PC-9 (cell line): ENCODE results near the gene CCDC63. TPM values are rescaled to one million over a fixed set of nuclear protein-coding genes. Genes with fewer than 3 reads are reported as not detected.
"Not testable (repeated sequence)": the region's sequence is repeated elsewhere in the genome, so short reads cannot be mapped to it uniquely, and the experiment has no call there.

ENCODE experiments used
- BruUV-seq: library from RNA; stranded (reverse); fragments of 400-500 nt; replicated peaks from 2 replicates; lab custom pipeline; 2021; lab: Mats Ljungman, UMichigan
- CTCF ChIA-PET: fragments of 300-600 bp; sonication (Branson Sonifier 250); formaldehyde crosslinking; loops from one replicate; lab custom pipeline; 2022; ENCODE audit warnings: antibody characterized with exemption; lab: Charles Lee
- POLR2A ChIA-PET: fragments of 300-600 bp; sonication (Branson Sonifier 250); formaldehyde crosslinking; loops from one replicate; lab custom pipeline; 2022; ENCODE audit warnings: antibody characterized with exemption; ENCODE audit not compliant: unreplicated experiment; lab: Charles Lee
- DNase-seq, 2 experiments: peaks; one replicate each; pipeline versions ENCODE4 v3.0.0 to v3.0.0-alpha.2; 2015 to 2022; ENCODE audit warnings: mixed read lengths in 1 of 2
- H2AFZ ChIP-seq: fragments of 200-600 bp; sonication (generic); 2 replicates; pipeline ENCODE4 v1.8.1; 2017; ENCODE audit warnings: antibody characterized with exemption
- H3F3A ChIP-seq: fragments of 200-600 bp; sonication (generic); 2 replicates; pipeline ENCODE4 v1.8.1; 2017; ENCODE audit warnings: antibody characterized with exemption, mild to moderate bottlenecking, low read depth; ENCODE audit not compliant: insufficient read depth
- H3K27ac ChIP-seq: fragments of 200-600 bp; sonication (generic); 2 replicates; pipeline ENCODE4 v1.6.1; 2016; ENCODE audit warnings: mixed run types
- H3K27me3 ChIP-seq: fragments of 200-600 bp; sonication (generic); 2 replicates; pipeline ENCODE4 v1.6.1; 2016; ENCODE audit warnings: low read depth, mixed run types; ENCODE audit not compliant: insufficient read depth
- H3K36me3 ChIP-seq: fragments of 200-600 bp; sonication (generic); 2 replicates; pipeline ENCODE4 v1.6.1; 2016; ENCODE audit warnings: low read depth, mixed run types
- H3K4me1 ChIP-seq: fragments of 200-600 bp; sonication (generic); replicated peaks from 2 replicates; pipeline ENCODE4 v1.6.1; 2016; ENCODE audit warnings: mixed run types; ENCODE audit not compliant: insufficient read depth
- H3K4me2 ChIP-seq: fragments of 200-600 bp; sonication (generic); 2 replicates; pipeline ENCODE4 v1.6.1; 2017; ENCODE audit warnings: mixed run types
- H3K4me3 ChIP-seq: fragments of 200-600 bp; sonication (generic); 2 replicates; pipeline ENCODE4 v1.6.1; 2016; ENCODE audit warnings: mixed run types
- H3K79me2 ChIP-seq: fragments of 200-600 bp; sonication (generic); 2 replicates; pipeline ENCODE4 v1.6.1; 2017; ENCODE audit warnings: low read depth, mixed run types
- H3K9me2 ChIP-seq: fragments of 200-600 bp; sonication (generic); 2 replicates; pipeline ENCODE4 v1.8.1; 2017; ENCODE audit warnings: mild to moderate bottlenecking; ENCODE audit not compliant: insufficient read depth
- H3K9me3 ChIP-seq: fragments of 200-600 bp; sonication (generic); 2 replicates; pipeline ENCODE4 v1.8.1; 2016; ENCODE audit warnings: low read depth; ENCODE audit not compliant: insufficient read depth
- H4K20me1 ChIP-seq: fragments of 200-600 bp; sonication (generic); 2 replicates; pipeline ENCODE4 v1.8.1; 2017; ENCODE audit not compliant: insufficient read depth
- EZH2 ChIP-seq: fragments of 200-600 bp; sonication (generic); IDR thresholded peaks from 2 replicates; pipeline ENCODE4 v1.8.0; 2017; ENCODE audit warnings: antibody characterized with exemption, low read depth
- intact Hi-C: fragments of 100-400 bp; cut with micrococcal nuclease; formaldehyde crosslinking; loops from one replicate; pipeline ENCODE4 v1.10.0; 2022; ENCODE audit not compliant: unreplicated experiment
- total RNA-seq: library from RNA; stranded (reverse); gene quantifications from 2 replicates; pipeline ENCODE4 v1.2.3, GENCODE V29; 2021
- TF ChIP-seq, protein P1 (sequence below): fragments of 200-600 bp; sonication (generic); conservative IDR thresholded peaks from 2 replicates; pipeline ENCODE4 v1.6.1; 2017; ENCODE audit warnings: mixed run types, antibody characterized with exemption, mild to moderate bottlenecking, moderate library complexity

Gene CCDC63
- total RNA-seq, 1 experiment from 2014 or later, result not detected

DNA sequence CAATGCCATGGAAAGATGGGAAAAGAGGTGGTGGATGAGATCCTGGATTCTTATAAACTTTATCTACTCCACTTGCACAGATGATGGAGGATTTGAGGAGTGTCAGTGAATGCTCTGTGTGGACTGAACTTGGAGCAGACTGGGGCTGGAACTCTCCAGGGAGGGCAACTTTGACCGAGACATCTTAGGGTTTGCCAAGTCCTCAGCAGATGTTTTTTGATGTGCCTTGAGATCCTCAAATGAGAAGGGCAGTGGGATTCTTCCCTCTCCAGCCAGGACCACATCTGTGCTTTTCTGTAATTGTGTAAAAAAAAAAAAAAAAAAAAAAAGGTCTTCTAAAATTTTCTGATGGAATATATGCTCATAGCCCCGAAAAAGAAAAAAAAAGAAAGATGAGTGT, 96.6 kb downstream of the CCDC63 start:
- H3K9me3 ChIP-seq, result no peaks in the 10 kb centered on the region
- no peaks in the 10 kb centered on the region for H4K20me1 ChIP-seq
- ChIA-PET POLR2A (no interaction called here), CTCF (interaction anchor here (1.2 kb wide), 1 partner anchor 12 kb away, joined by 4 read pairs; no protein-coding TSS in a partner anchor)
- no peak overlapping the region for H3K27ac ChIP-seq
- H3K4me2 ChIP-seq, result no peak overlapping the region
- peaks cover 4% of the 10 kb centered on the region; the same call in 1 of the 2 replicates for H3F3A ChIP-seq
- DNase-seq, result no peak
- intact Hi-C loops, result no loop called here
- H3K9me2 ChIP-seq, result no peaks in the 10 kb centered on the region
- no peaks in the 10 kb centered on the region for H3K27me3 ChIP-seq
- H3K36me3 ChIP-seq, result no peaks in the 10 kb centered on the region
- H3K4me3 ChIP-seq, result no peak overlapping the region
- TF ChIP-seq EZH2, result no peak
- TF ChIP-seq, protein P1, sequence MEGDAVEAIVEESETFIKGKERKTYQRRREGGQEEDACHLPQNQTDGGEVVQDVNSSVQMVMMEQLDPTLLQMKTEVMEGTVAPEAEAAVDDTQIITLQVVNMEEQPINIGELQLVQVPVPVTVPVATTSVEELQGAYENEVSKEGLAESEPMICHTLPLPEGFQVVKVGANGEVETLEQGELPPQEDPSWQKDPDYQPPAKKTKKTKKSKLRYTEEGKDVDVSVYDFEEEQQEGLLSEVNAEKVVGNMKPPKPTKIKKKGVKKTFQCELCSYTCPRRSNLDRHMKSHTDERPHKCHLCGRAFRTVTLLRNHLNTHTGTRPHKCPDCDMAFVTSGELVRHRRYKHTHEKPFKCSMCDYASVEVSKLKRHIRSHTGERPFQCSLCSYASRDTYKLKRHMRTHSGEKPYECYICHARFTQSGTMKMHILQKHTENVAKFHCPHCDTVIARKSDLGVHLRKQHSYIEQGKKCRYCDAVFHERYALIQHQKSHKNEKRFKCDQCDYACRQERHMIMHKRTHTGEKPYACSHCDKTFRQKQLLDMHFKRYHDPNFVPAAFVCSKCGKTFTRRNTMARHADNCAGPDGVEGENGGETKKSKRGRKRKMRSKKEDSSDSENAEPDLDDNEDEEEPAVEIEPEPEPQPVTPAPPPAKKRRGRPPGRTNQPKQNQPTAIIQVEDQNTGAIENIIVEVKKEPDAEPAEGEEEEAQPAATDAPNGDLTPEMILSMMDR, result no peak
- H2AFZ ChIP-seq, result no peak overlapping the region
- no peaks in the 10 kb centered on the region for H3K79me2 ChIP-seq
- no peaks in the 10 kb centered on the region for H3K4me1 ChIP-seq
- no TSS peak for BruUV-seq

DNA sequence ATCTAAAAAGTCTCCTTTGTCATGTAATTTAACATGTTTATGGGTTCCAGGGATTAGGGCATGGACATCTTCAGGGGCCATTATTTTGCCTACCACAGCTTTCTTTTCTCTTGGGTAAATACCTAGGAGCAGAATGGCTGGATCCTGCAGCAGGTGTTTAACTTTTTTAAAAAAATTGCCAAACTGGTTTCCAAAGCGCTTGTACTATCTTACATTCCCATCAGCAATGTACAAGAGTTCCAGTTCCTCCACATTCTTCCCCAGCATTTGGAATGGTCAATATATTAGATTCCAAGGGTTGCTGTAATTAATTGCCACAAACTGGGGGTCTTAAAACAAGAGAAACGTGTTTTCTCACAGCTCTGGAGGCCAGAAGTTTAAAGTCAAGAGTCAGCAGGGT, 101.3 kb downstream of the CCDC63 start:
- Histone ChIP-seq H3K4me2 (no peak overlapping the region), H3K4me3 (no peak overlapping the region), H3K27me3 (peaks cover 10% of the 10 kb centered on the region; the same call in 1 of the 2 replicates), H4K20me1 (no peaks in the 10 kb centered on the region), H3K9me3 (no peaks in the 10 kb centered on the region), H3K27ac (no peak overlapping the region), H3F3A (peaks cover 4% of the 10 kb centered on the region; the same call in 1 of the 2 replicates), H3K36me3 (no peaks in the 10 kb centered on the region), H2AFZ (no peak overlapping the region), H3K4me1 (no peaks in the 10 kb centered on the region), H3K79me2 (no peaks in the 10 kb centered on the region), H3K9me2 (no peaks in the 10 kb centered on the region)
- no TSS peak for BruUV-seq
- TF ChIP-seq EZH2, result no peak
- TF ChIP-seq, protein P1, result no peak
- no peak for DNase-seq
- intact Hi-C loops, result no loop called here
- ChIA-PET POLR2A (no interaction called here), CTCF (no interaction called here)

DNA sequence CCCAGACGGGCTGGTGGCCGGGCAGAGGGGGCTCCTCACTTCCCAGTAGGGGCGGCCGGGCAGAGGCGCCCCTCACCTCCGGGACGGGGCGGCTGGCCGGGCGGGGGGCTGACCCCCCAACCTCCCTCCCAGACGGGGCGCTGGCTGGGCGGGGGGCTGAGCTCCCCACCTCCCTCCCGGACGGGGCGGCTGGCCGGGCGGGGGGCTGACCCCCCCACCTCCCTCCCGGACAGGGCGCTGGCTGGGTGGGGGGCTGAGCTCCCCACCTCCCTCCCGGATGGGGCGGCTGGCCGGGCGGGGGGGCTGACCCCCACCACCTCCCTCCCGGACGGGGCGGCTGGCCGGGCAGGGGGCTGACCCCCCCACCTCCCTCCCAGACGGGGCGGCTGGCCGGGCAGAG, 103.7 kb downstream of the CCDC63 start:
- CTCF ChIA-PET, H3K4me2 ChIP-seq, H3K27ac ChIP-seq, H2AFZ ChIP-seq, POLR2A ChIA-PET, H3K9me3 ChIP-seq, H3K4me3 ChIP-seq, H3K9me2 ChIP-seq, H3F3A ChIP-seq, H4K20me1 ChIP-seq, H3K4me1 ChIP-seq, H3K36me3 ChIP-seq, BruUV-seq, H3K79me2 ChIP-seq, intact Hi-C loops, DNase-seq: not testable (repeated sequence)
- H3K27me3 ChIP-seq, result peaks cover 29% of the 10 kb centered on the region; the same call in 1 of the 2 replicates

DNA sequence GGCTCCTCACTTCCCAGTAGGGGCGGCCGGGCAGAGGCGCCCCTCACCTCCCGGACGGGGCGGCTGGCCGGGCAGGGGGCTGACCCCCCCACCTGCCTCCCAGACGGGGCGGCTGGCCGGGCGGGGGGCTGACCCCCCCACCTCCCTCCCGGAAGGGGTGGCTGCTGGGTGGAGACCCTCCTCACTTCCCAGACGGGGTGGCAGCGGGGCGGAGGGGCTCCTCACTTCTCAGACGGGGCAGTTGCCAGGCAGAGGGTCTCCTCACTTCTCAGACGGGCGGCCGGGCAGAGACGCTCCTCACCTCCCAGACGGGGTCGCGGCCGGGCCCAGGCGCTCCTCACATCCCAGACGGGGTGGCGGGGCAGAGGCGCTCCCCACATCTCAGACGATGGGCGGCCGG, 104.1 kb downstream of the CCDC63 start:
- intact Hi-C loops, H3K4me2 ChIP-seq, H3K9me2 ChIP-seq, DNase-seq, H2AFZ ChIP-seq, H3K4me1 ChIP-seq, BruUV-seq, H3K79me2 ChIP-seq, H3K9me3 ChIP-seq, H3K4me3 ChIP-seq, CTCF ChIA-PET, H3K36me3 ChIP-seq, H3K27ac ChIP-seq, H3F3A ChIP-seq, H4K20me1 ChIP-seq, POLR2A ChIA-PET: not testable (repeated sequence)
- H3K27me3 ChIP-seq, result peaks cover 33% of the 10 kb centered on the region; the same call in 1 of the 2 replicates

Other genes with a start within 250 kb of the CCDC63 start
- 58.3 and 66.8 TPM in 2 replicates for gene TCTN1, start 232.9 kb upstream of the CCDC63 start, total RNA-seq
- gene HVCN1, start 157.9 kb upstream of the CCDC63 start, total RNA-seq, result 3.4 and 3.6 TPM in 2 replicates
- gene PPP1CC, start 104.1 kb upstream of the CCDC63 start, total RNA-seq, result 149 and 170 TPM in 2 replicates
- gene MYL2, start 73.6 kb downstream of the CCDC63 start, total RNA-seq, result not detected in 2 replicates
- gene CUX2, start 187.2 kb downstream of the CCDC63 start, total RNA-seq, result not detected in 2 replicates